Measurements from ENCODE around the gene DHX57.

Gene DHX57

DNA sequence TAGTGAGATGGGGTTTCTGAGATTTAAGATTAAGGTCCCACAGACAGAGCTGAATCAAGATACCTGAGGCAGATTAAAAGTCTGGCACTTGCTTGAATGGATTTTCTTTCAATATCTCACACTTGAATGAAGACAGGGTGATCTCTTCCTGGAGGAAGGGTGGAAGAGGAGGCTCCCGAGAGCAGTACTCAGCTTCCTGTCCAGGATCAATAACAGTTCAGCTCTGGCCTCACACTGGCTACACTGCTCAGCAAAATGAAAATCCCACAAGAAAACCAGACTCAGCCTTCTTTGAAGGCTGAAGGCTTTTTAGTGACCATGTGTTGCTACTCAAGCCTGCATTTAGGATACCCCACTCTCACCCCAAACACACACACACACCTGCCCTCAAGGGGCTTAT lies 25.0 kb upstream of the DHX57 start:
- DNase-seq (ENCODE audit: insufficient read length, low spot score) (no peak), FAIRE-seq (no peak)
- TF ChIP-seq POU2F2 (IDR thresholded peaks at IDR 0.05; ENCODE audit: low read depth, low read length): no peak
- no peak for TF ChIP-seq PAX5 (IDR thresholded peaks at IDR 0.05; ENCODE audit: insufficient read depth, low read length, severe bottlenecking)
- TF ChIP-seq POLR2A (IDR thresholded peaks at IDR 0.05; ENCODE audit: low read depth, low read length): no peak
- TF ChIP-seq SPI1 (IDR thresholded peaks at IDR 0.05; ENCODE audit: low read depth, low read length): no peak
- TF ChIP-seq POLR2AphosphoS5 (IDR thresholded peaks at IDR 0.05; ENCODE audit: low read depth, low read length): no peak
- no peak for TF ChIP-seq TAF1 (IDR thresholded peaks at IDR 0.05; ENCODE audit: low read depth, low read length)

- FAIRE-seq (no peak), DNase-seq (ENCODE audit: insufficient read length, low spot score) (no peak)
- TF ChIP-seq PAX5 (IDR thresholded peaks at IDR 0.05; ENCODE audit: insufficient read depth, low read length, severe bottlenecking) (no peak), POU2F2 (IDR thresholded peaks at IDR 0.05; ENCODE audit: low read depth, low read length) (no peak), TAF1 (IDR thresholded peaks at IDR 0.05; ENCODE audit: low read depth, low read length) (no peak), POLR2A (IDR thresholded peaks at IDR 0.05; ENCODE audit: low read depth, low read length) (no peak)
Measured at GRCh38 chr2:38898256-38898655, 22.5 kb upstream of the DHX57 start.

- TF ChIP-seq POLR2AphosphoS5 (IDR thresholded peaks at IDR 0.05; ENCODE audit: low read depth, low read length): no peak
- peak; percentile 31; the same call in 1 of the 2 replicates for TF ChIP-seq SPI1 (IDR thresholded peaks at IDR 0.05; ENCODE audit: low read depth, low read length)
- DNase-seq (ENCODE audit: insufficient read length, low spot score) (no peak), FAIRE-seq (no peak)
Measured at GRCh38 chr2:38892819-38893218, 17.1 kb upstream of the DHX57 start.

DNA sequence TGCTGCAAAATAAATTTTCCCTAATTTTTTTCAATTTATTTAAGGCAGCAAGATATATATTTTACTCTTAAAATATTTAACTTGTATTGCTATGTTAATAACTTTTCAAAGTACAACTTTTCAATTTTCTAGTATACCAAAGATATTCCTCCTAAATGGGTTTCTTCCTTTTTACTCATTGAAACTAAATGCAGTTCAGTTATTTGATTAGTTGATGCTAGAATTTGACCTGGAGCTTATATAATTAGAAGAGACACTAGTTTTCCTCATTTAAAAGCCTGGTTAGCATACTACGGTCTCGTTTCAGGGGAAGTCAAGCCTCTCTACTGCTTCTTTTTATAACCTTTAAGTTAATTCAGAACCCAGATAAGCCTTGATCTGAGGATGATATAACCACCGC lies 13.8 kb upstream of the DHX57 start, which contains the start of gene ARHGEF33:
Gene ARHGEF33 (plus strand): TSS at position 301 of the 400 bp plus-strand sequence. CDS start 29,573 bp downstream, outside the sequence.
- no peak for FAIRE-seq
- DNase-seq (ENCODE audit: insufficient read length, low spot score): no peak

GRCh38 chr2:38889045-38889444 lies 13.3 kb upstream of the DHX57 start:
- FAIRE-seq (no peak), DNase-seq (ENCODE audit: insufficient read length, low spot score) (no peak)
- TF ChIP-seq POLR2A (IDR thresholded peaks at IDR 0.05; ENCODE audit: low read depth, low read length) (no peak), TAF1 (IDR thresholded peaks at IDR 0.05; ENCODE audit: low read depth, low read length) (no peak), POLR2AphosphoS5 (IDR thresholded peaks at IDR 0.05; ENCODE audit: low read depth, low read length) (no peak), PAX5 (IDR thresholded peaks at IDR 0.05; ENCODE audit: insufficient read depth, low read length, severe bottlenecking) (no peak), POU2F2 (IDR thresholded peaks at IDR 0.05; ENCODE audit: low read depth, low read length) (no peak), SPI1 (IDR thresholded peaks at IDR 0.05; ENCODE audit: low read depth, low read length) (no peak)

More for the DNA sequence above, 13.8 kb upstream of the DHX57 start, which contains the start of gene ARHGEF33:
- no peak for TF ChIP-seq POU2F2 (IDR thresholded peaks at IDR 0.05; ENCODE audit: low read depth, low read length)
- no peak for TF ChIP-seq SPI1 (IDR thresholded peaks at IDR 0.05; ENCODE audit: low read depth, low read length)
- TF ChIP-seq POLR2AphosphoS5 (IDR thresholded peaks at IDR 0.05; ENCODE audit: low read depth, low read length): no peak
- TF ChIP-seq PAX5 (IDR thresholded peaks at IDR 0.05; ENCODE audit: insufficient read depth, low read length, severe bottlenecking): no peak
- no peak for TF ChIP-seq POLR2A (IDR thresholded peaks at IDR 0.05; ENCODE audit: low read depth, low read length)
- no peak for TF ChIP-seq TAF1 (IDR thresholded peaks at IDR 0.05; ENCODE audit: low read depth, low read length)

DNA sequence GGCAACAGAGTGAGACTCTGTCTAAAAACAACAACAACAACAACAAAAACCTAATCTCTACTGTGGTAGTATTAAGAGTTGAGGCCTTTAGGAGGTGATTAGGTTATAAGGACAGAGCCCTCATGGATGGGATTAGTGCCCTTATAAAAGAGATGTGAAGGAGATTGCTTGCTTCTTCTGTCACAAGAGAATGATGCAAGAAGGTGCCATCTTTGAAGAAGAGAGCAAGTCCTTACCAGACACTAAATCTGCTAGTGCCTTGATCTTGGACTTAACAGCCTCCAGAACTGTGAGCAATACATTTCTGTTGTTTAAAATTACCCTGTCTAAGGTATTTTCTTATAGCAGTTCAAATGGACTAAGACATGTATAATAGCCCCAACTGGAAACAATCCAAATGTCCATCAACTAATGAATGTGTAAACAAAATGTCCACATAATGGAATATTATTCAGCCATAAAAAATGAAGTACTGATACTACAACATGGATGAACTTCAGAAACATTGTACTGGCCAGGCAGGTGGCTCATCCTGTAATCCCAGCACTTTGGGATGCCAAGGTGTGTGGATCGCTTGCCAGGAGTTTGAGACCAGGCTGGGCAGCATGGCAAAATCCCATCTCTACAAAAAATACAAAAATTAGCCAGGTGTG lies 12.3 kb upstream of the DHX57 start:
- DNase-seq (ENCODE audit: insufficient read length, low spot score): no peak
- no peak for FAIRE-seq
- TF ChIP-seq TAF1 (IDR thresholded peaks at IDR 0.05; ENCODE audit: low read depth, low read length) (no peak), POLR2A (IDR thresholded peaks at IDR 0.05; ENCODE audit: low read depth, low read length) (no peak), PAX5 (IDR thresholded peaks at IDR 0.05; ENCODE audit: insufficient read depth, low read length, severe bottlenecking) (no peak), SPI1 (IDR thresholded peaks at IDR 0.05; ENCODE audit: low read depth, low read length) (no peak), POU2F2 (IDR thresholded peaks at IDR 0.05; ENCODE audit: low read depth, low read length) (no peak), POLR2AphosphoS5 (IDR thresholded peaks at IDR 0.05; ENCODE audit: low read depth, low read length) (no peak)

- no peak for FAIRE-seq
- TF ChIP-seq POU2F2 (IDR thresholded peaks at IDR 0.05; ENCODE audit: low read depth, low read length) (no peak), POLR2A (IDR thresholded peaks at IDR 0.05; ENCODE audit: low read depth, low read length) (no peak), PAX5 (IDR thresholded peaks at IDR 0.05; ENCODE audit: insufficient read depth, low read length, severe bottlenecking) (no peak), SPI1 (IDR thresholded peaks at IDR 0.05; ENCODE audit: low read depth, low read length) (no peak), TAF1 (IDR thresholded peaks at IDR 0.05; ENCODE audit: low read depth, low read length) (no peak), POLR2AphosphoS5 (IDR thresholded peaks at IDR 0.05; ENCODE audit: low read depth, low read length) (no peak)
- no peak for DNase-seq (ENCODE audit: insufficient read length, low spot score)
Measured at GRCh38 chr2:38887347-38887746, 11.6 kb upstream of the DHX57 start.

DNA sequence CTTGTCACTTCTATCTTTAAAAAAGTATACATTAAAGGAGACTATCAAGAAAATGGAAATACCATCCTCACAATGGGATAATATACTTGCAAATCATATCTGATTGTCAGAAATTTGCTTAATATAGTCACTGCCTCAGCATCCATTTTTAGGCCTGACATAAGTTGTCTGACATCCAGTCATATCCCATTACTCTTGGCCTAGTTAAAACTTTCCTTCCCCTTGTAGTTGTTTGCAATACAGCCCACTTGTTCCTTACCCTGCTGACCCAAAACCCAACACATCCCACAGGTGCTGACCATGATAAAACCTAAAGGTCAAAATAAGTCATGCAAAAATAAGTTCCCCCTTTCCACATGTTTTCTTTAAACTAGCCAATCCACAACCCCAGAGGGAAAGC lies 10.3 kb upstream of the DHX57 start:
- TF ChIP-seq TAF1 (IDR thresholded peaks at IDR 0.05; ENCODE audit: low read depth, low read length) (no peak), POLR2A (IDR thresholded peaks at IDR 0.05; ENCODE audit: low read depth, low read length) (no peak), POU2F2 (IDR thresholded peaks at IDR 0.05; ENCODE audit: low read depth, low read length) (no peak), PAX5 (IDR thresholded peaks at IDR 0.05; ENCODE audit: insufficient read depth, low read length, severe bottlenecking) (no peak), POLR2AphosphoS5 (IDR thresholded peaks at IDR 0.05; ENCODE audit: low read depth, low read length) (no peak), SPI1 (IDR thresholded peaks at IDR 0.05; ENCODE audit: low read depth, low read length) (no peak)
- DNase-seq (ENCODE audit: insufficient read length, low spot score) (no peak), FAIRE-seq (no peak)

GRCh38 chr2:38876407-38876806 lies 673 bp upstream of the DHX57 start:
- DNase-seq (ENCODE audit: insufficient read length, low spot score) (no peak), FAIRE-seq (peak; percentile 69)
- no peak for TF ChIP-seq POLR2A (IDR thresholded peaks at IDR 0.05; ENCODE audit: low read depth, low read length)
- TF ChIP-seq PAX5 (IDR thresholded peaks at IDR 0.05; ENCODE audit: insufficient read depth, low read length, severe bottlenecking): no peak
- no peak for TF ChIP-seq SPI1 (IDR thresholded peaks at IDR 0.05; ENCODE audit: low read depth, low read length)
- TF ChIP-seq POLR2AphosphoS5 (IDR thresholded peaks at IDR 0.05; ENCODE audit: low read depth, low read length): no peak
- no peak for TF ChIP-seq POU2F2 (IDR thresholded peaks at IDR 0.05; ENCODE audit: low read depth, low read length)
- no peak for TF ChIP-seq TAF1 (IDR thresholded peaks at IDR 0.05; ENCODE audit: low read depth, low read length)

DNA sequence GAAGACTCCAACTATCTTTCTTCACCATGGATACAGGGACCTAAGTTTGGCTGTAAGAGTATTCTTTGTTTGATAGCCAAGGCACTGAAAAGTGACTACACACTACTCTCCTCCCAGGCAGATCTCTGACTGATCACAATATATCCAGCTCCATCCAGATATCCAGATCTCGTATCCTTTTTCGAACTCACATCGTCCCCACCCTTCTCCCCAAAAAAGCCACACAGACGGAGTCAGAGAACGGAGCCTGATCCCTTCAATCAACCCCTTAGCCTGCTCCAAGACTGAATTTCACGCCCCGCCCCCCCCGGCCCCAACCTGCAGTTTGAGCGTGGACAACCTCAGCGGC lies 533 bp downstream of the DHX57 start:
- peak; percentile 68 for FAIRE-seq
- DNase-seq (ENCODE audit: insufficient read length, low spot score): no peak
- no peak for TF ChIP-seq POLR2A (IDR thresholded peaks at IDR 0.05; ENCODE audit: low read depth, low read length)
